PC-3 (cell line): Measurements from ENCODE around the gene TRPM2. TPM values are rescaled to one million over a fixed set of nuclear protein-coding genes. Genes with fewer than 3 reads are reported as not detected.
"Not testable (repeated sequence)": the region's sequence is repeated elsewhere in the genome, so short reads cannot be mapped to it uniquely, and the experiment has no call there.

Source experiments
- ATAC-seq: fragments of 200-7000 bp; cut with Tn5 transposase; 2 replicates; pipeline ENCODE4 v1.9.1; 2020; ENCODE audit warnings: mild to moderate bottlenecking, moderate library complexity
- BruUV-seq: library from RNA; stranded (reverse); fragments of 400-500 nt; replicated peaks from 2 replicates; lab custom pipeline; 2021; lab: Mats Ljungman, UMichigan
- CTCF ChIA-PET: fragments of 300-600 bp; sonication (Branson Sonifier 250); formaldehyde crosslinking; loops from one replicate; lab custom pipeline; 2022; ENCODE audit warnings: antibody characterized with exemption; lab: Charles Lee
- POLR2A ChIA-PET: fragments of 300-600 bp; sonication (Branson Sonifier 250); formaldehyde crosslinking; loops from one replicate; lab custom pipeline; 2022; ENCODE audit warnings: antibody characterized with exemption; ENCODE audit not compliant: unreplicated experiment; lab: Charles Lee
- DNase-seq: peaks from one replicate; pipeline ENCODE4 v3.0.0-alpha.2; 2015
- H2AFZ ChIP-seq: fragments of 300-600 bp; sonication (generic); 2 replicates; pipeline ENCODE4 v1.6.0; 2016; ENCODE audit warnings: antibody characterized with exemption, low read length
- H3F3A ChIP-seq: fragments of 300-600 bp; sonication (generic); one replicate; pipeline ENCODE4 v1.6.0; 2017; ENCODE audit warnings: antibody characterized with exemption, low read length, control low read depth, mild to moderate bottlenecking; ENCODE audit not compliant: unreplicated experiment
- H3K27ac ChIP-seq: fragments of 300-600 bp; sonication (generic); 2 replicates; pipeline ENCODE4 v1.5.1; 2016; ENCODE audit warnings: mild to moderate bottlenecking, low read length
- H3K27me3 ChIP-seq: fragments of 300-600 bp; sonication (generic); 2 replicates; pipeline ENCODE4 v1.6.1; 2016; ENCODE audit warnings: low read length, mixed read lengths
- H3K36me3 ChIP-seq: fragments of 300-600 bp; sonication (generic); 2 replicates; pipeline ENCODE4 v1.6.1; 2016; ENCODE audit warnings: low read depth, mixed run types, low read length, mixed read lengths
- H3K4me1 ChIP-seq: fragments of 300-600 bp; sonication (generic); 2 replicates; pipeline ENCODE4 v1.5.1; 2016; ENCODE audit warnings: low read length; ENCODE audit not compliant: insufficient read depth
- H3K4me2 ChIP-seq: fragments of 300-600 bp; sonication (generic); 2 replicates; pipeline ENCODE4 v1.6.0; 2016; ENCODE audit warnings: low read length
- H3K4me3 ChIP-seq: fragments of 300-600 bp; sonication (generic); 2 replicates; pipeline ENCODE4 v1.5.1; 2016; ENCODE audit warnings: mild to moderate bottlenecking, low read length, mixed read lengths
- H3K79me2 ChIP-seq: fragments of 300-600 bp; sonication (generic); 2 replicates; pipeline ENCODE4 v1.6.1; 2017; ENCODE audit warnings: low read length, mixed read lengths
- H3K9ac ChIP-seq: fragments of 300-600 bp; sonication (generic); 2 replicates; pipeline ENCODE4 v1.6.0; 2016; ENCODE audit warnings: mild to moderate bottlenecking, low read length
- H3K9me2 ChIP-seq: fragments of 300-600 bp; sonication (generic); replicated peaks from 2 replicates; pipeline ENCODE4 v1.6.1; 2016; ENCODE audit warnings: mixed run types, low read length, mixed read lengths
- H3K9me3 ChIP-seq: fragments of 300-600 bp; sonication (generic); 2 replicates; pipeline ENCODE4 v1.6.1; 2016; ENCODE audit warnings: low read length, mixed read lengths
- H4K20me1 ChIP-seq: fragments of 300-600 bp; sonication (generic); 2 replicates; pipeline ENCODE4 v1.6.1; 2016; ENCODE audit warnings: low read length, mixed read lengths
- EZH2 ChIP-seq: fragments of 300-600 bp; sonication (generic); IDR thresholded peaks from one replicate; pipeline ENCODE4 v1.6.1; 2017; ENCODE audit warnings: antibody characterized with exemption, mild to moderate bottlenecking, low read length; ENCODE audit not compliant: unreplicated experiment
- EZH2phosphoT487 ChIP-seq: fragments of 300-600 bp; sonication (generic); IDR thresholded peaks from 2 replicates; pipeline ENCODE4 v1.6.1; 2018; ENCODE audit warnings: mild to moderate bottlenecking, antibody characterized with exemption, low read length, borderline replicate concordance
- intact Hi-C: fragments of 100-400 bp; cut with micrococcal nuclease; formaldehyde crosslinking; loops from 2 replicates; pipeline ENCODE4 v1.9.0; 2023
- total RNA-seq: library from RNA; depleted of rRNA; stranded (reverse); fragments of >200 nt; gene quantifications from 2 replicates; pipeline ENCODE4 v1.2.3, GENCODE V29; 2014
- TF ChIP-seq, protein P1 (sequence below): fragments of 300-600 bp; sonication (generic); conservative IDR thresholded peaks from 2 replicates; pipeline ENCODE4 v1.5.1; 2017; ENCODE audit warnings: antibody characterized with exemption, low read depth, mild to moderate bottlenecking, low read length

Gene TRPM2
- total RNA-seq, 1 experiment from 2014 or later: 50.0 TPM

GRCh38 chr21:44392916-44393315 is 39.5 kb downstream of the TRPM2 start:
- no peaks in the 10 kb centered on the region for H3K79me2 ChIP-seq
- no peaks in the 10 kb centered on the region for H3K9me3 ChIP-seq
- BruUV-seq: no TSS peak
- H4K20me1 ChIP-seq: no peaks in the 10 kb centered on the region
- ATAC-seq (peak; percentile 95), DNase-seq (peak; percentile 75)
- H3K4me2 ChIP-seq: no peak overlapping the region
- no peak overlapping the region for H2AFZ ChIP-seq
- H3K9me2 ChIP-seq: no peaks in the 10 kb centered on the region
- intact Hi-C loops: no loop called here
- peaks cover 3% of the 10 kb centered on the region; the same call in 1 of the 2 replicates for H3K4me1 ChIP-seq
- TF ChIP-seq, protein P1, sequence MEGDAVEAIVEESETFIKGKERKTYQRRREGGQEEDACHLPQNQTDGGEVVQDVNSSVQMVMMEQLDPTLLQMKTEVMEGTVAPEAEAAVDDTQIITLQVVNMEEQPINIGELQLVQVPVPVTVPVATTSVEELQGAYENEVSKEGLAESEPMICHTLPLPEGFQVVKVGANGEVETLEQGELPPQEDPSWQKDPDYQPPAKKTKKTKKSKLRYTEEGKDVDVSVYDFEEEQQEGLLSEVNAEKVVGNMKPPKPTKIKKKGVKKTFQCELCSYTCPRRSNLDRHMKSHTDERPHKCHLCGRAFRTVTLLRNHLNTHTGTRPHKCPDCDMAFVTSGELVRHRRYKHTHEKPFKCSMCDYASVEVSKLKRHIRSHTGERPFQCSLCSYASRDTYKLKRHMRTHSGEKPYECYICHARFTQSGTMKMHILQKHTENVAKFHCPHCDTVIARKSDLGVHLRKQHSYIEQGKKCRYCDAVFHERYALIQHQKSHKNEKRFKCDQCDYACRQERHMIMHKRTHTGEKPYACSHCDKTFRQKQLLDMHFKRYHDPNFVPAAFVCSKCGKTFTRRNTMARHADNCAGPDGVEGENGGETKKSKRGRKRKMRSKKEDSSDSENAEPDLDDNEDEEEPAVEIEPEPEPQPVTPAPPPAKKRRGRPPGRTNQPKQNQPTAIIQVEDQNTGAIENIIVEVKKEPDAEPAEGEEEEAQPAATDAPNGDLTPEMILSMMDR: no peak
- no peak for TF ChIP-seq EZH2
- TF ChIP-seq EZH2phosphoT487: no peak
- H3K9ac ChIP-seq: no peak overlapping the region
- ChIA-PET CTCF (no interaction called here), POLR2A (interaction anchor here (0.6 kb wide), 1 partner anchor 403 kb away, joined by 3 read pairs; no protein-coding TSS in a partner anchor)
- no peaks in the 10 kb centered on the region for H3K27me3 ChIP-seq
- no peaks in the 10 kb centered on the region for H3K36me3 ChIP-seq
- no peaks in the 10 kb centered on the region for H3F3A ChIP-seq
- no peak overlapping the region for H3K4me3 ChIP-seq
- H3K27ac ChIP-seq: no peak overlapping the region

- H3K36me3 ChIP-seq: no peaks in the 10 kb centered on the region
- H4K20me1 ChIP-seq: no peaks in the 10 kb centered on the region
- H3K27ac ChIP-seq: no peak overlapping the region
- ATAC-seq: no peak
- H3K79me2 ChIP-seq: no peaks in the 10 kb centered on the region
- no peak for DNase-seq
- TF ChIP-seq EZH2 (no peak), EZH2phosphoT487 (no peak)
- TF ChIP-seq, protein P1: no peak
- ChIA-PET CTCF (no interaction called here), POLR2A (no interaction called here)
- no peak overlapping the region for H3K4me3 ChIP-seq
- H3K27me3 ChIP-seq: no peaks in the 10 kb centered on the region
- H3F3A ChIP-seq: no peaks in the 10 kb centered on the region
- H3K9ac ChIP-seq: no peak overlapping the region
- peaks cover 3% of the 10 kb centered on the region; the same call in 1 of the 2 replicates for H3K4me1 ChIP-seq
- H3K9me2 ChIP-seq: no peaks in the 10 kb centered on the region
- H2AFZ ChIP-seq: no peak overlapping the region
- no TSS peak for BruUV-seq
- no peak overlapping the region for H3K4me2 ChIP-seq
- intact Hi-C loops: no loop called here
- H3K9me3 ChIP-seq: no peaks in the 10 kb centered on the region
These were observed 41.3 kb downstream of the TRPM2 start for GRCh38 chr21:44394733-44395132.

DNA sequence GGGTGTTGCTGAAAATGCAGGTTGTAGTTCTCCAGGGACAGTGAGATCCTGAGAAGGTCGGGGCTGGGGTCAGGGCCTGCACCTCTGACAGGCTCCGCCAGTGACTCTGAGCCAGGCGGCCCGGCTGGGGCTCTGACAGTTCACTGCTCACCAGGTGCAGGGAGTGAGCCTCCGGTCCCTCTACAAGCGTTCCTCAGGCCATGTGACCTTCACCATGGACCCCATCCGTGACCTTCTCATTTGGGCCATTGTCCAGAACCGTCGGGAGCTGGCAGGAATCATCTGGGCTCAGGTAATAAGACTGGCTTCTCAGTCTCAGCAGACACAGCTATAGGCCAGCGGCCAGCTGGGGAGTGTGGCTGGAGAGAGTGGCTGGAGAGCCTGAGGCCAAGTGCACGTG is 41.8 kb downstream of the TRPM2 start:
- Histone ChIP-seq H3K9ac (no peak overlapping the region), H2AFZ (no peak overlapping the region), H3K79me2 (no peaks in the 10 kb centered on the region), H3K9me3 (no peaks in the 10 kb centered on the region), H3K4me1 (peaks cover 3% of the 10 kb centered on the region; the same call in 1 of the 2 replicates), H3K27ac (no peak overlapping the region), H3K4me2 (no peak overlapping the region), H4K20me1 (no peaks in the 10 kb centered on the region), H3F3A (no peaks in the 10 kb centered on the region), H3K4me3 (no peak overlapping the region), H3K27me3 (no peaks in the 10 kb centered on the region), H3K36me3 (no peaks in the 10 kb centered on the region), H3K9me2 (no peaks in the 10 kb centered on the region)
- no peak for ATAC-seq
- no TSS peak for BruUV-seq
- no peak for DNase-seq
- TF ChIP-seq, protein P1: no peak
- TF ChIP-seq EZH2phosphoT487: no peak
- no peak for TF ChIP-seq EZH2
- intact Hi-C loops: no loop called here
- POLR2A ChIA-PET: no interaction called here
- CTCF ChIA-PET: no interaction called here

DNA sequence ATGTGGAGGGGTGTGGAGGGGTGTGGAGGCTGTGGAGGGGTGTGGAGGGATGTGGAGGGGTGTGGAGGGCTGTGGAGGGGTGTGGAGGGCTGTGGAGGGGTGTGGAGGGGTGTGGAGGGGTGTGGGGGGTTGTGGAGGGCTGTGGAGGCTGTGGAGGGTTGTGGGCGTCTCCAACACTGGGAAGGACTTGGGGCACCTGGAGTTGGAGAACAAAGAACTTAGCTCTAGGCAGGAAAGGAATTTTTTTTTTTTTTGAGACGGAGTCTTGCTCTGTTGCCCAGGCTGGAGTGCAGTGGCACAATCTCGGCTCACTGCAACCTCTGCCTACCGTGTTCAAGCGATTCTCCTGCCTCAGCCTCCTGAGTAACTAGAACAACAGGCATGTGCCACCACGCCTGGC is 43.4 kb downstream of the TRPM2 start:
- H3K27me3 ChIP-seq, H2AFZ ChIP-seq, intact Hi-C loops, H3F3A ChIP-seq, DNase-seq, H3K27ac ChIP-seq, H4K20me1 ChIP-seq, H3K9me2 ChIP-seq, H3K4me1 ChIP-seq, H3K4me2 ChIP-seq, H3K79me2 ChIP-seq, H3K36me3 ChIP-seq, BruUV-seq, H3K9me3 ChIP-seq, ATAC-seq, CTCF ChIA-PET, H3K9ac ChIP-seq, POLR2A ChIA-PET, H3K4me3 ChIP-seq: not testable (repeated sequence)
